GM23248 (cell line): ENCODE measurements around the gene PATJ.

Experiments
- EZH2 ChIP-seq: fragments of 200-600 bp; sonication (generic); IDR thresholded peaks from 2 replicates; pipeline ENCODE4 v1.6.1; 2018; ENCODE audit warnings: antibody characterized with exemption, mild to moderate bottlenecking; ENCODE audit not compliant: insufficient read depth, poor library complexity, severe bottlenecking
- EZH2phosphoT487 ChIP-seq: fragments of 200-600 bp; sonication (generic); IDR thresholded peaks from 2 replicates; pipeline ENCODE4 v1.6.1; 2018; ENCODE audit warnings: antibody characterized with exemption, moderate library complexity, mild to moderate bottlenecking, low read depth; ENCODE audit not compliant: insufficient read depth

DNA sequence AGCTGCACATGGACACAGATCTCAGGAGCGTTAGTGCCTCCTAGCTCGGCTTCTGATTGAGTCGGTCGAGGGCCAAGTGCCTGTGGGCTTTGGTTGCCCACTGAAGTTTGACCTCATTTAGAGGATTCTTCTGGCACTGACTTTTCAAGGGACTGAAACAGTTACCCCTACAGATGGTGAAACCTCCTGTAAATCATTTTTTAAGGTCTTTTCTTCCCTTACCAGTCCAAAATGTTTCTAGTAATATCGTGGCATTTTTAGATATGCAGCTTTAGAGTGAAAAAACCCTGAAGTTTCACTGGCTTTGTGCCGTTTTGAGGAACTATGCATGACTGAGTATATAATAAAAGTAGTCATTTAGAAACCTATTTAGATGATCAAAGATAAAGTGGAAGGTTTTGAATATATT lies 417.7 kb downstream of the PATJ start:
- TF ChIP-seq EZH2phosphoT487 (no peak), EZH2 (no peak)
